ENCODE data around the gene AMPD2.
"Not testable (repeated sequence)": the region's sequence is repeated elsewhere in the genome, so short reads cannot be mapped to it uniquely, and the experiment has no call there.

DNA sequence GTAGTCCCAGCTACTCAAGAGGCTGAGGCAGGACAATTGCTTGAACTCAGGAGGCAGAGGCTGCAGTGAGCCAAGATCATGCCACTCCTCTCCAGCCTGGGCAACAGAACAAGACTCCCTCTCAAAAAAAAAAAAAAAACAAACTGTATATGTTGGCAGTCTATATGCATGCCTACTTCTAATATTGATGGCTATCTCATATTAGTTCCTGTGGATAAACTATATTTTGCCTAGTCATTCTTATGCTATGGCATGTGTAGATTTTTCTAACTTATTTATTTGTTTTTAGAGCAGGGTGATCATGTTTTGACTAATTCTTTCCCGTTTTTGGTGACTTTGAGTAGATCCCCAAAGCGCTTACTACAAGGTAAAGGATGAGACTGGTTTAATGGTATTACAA lies 59.0 kb downstream of the AMPD2 start:
- TF ChIP-seq, protein P1, sequence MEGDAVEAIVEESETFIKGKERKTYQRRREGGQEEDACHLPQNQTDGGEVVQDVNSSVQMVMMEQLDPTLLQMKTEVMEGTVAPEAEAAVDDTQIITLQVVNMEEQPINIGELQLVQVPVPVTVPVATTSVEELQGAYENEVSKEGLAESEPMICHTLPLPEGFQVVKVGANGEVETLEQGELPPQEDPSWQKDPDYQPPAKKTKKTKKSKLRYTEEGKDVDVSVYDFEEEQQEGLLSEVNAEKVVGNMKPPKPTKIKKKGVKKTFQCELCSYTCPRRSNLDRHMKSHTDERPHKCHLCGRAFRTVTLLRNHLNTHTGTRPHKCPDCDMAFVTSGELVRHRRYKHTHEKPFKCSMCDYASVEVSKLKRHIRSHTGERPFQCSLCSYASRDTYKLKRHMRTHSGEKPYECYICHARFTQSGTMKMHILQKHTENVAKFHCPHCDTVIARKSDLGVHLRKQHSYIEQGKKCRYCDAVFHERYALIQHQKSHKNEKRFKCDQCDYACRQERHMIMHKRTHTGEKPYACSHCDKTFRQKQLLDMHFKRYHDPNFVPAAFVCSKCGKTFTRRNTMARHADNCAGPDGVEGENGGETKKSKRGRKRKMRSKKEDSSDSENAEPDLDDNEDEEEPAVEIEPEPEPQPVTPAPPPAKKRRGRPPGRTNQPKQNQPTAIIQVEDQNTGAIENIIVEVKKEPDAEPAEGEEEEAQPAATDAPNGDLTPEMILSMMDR (IDR thresholded peaks at IDR 0.05; ENCODE audit: low read depth, low read length, poor library complexity, severe bottlenecking) = not testable (repeated sequence)
- TF ChIP-seq EZH2phosphoT487 (IDR thresholded peaks at IDR 0.05; ENCODE audit: borderline replicate concordance, low read length) = not testable (repeated sequence)

Data from DOHH2 (cell line).